ENCODE measurements around the gene ZDHHC14. TPM values are rescaled to one million over a fixed set of nuclear protein-coding genes. Genes with fewer than 3 reads are reported as not detected.

Gene ZDHHC14
- total RNA-seq, 1 experiment from 2014 or later: 17.3 TPM

- H3K4me1 Mint-ChIP-seq (ENCODE audit: low read depth, unreplicated experiment): no peaks in the 10 kb centered on the region
- no peak for DNase-seq
- no peak overlapping the region for H3K4me3 Mint-ChIP-seq (ENCODE audit: low read depth, unreplicated experiment)
- H3K36me3 Mint-ChIP-seq (ENCODE audit: insufficient read depth, unreplicated experiment): no peaks in the 10 kb centered on the region
- no peaks in the 10 kb centered on the region for H3K9me3 Mint-ChIP-seq (ENCODE audit: low read depth, unreplicated experiment)
- no peak for TF ChIP-seq CTCF (IDR thresholded peaks at IDR 0.05; ENCODE audit: unreplicated experiment)
- CTCF ChIA-PET: no interaction called here
- intact Hi-C loops (cut with micrococcal nuclease; ENCODE audit: unreplicated experiment): no loop called here
- H3K27me3 Mint-ChIP-seq (ENCODE audit: unreplicated experiment): no peaks in the 10 kb centered on the region
- BruUV-seq (replicated peaks): no TSS peak
- no peak overlapping the region for H3K27ac Mint-ChIP-seq (ENCODE audit: unreplicated experiment)
Observed at GRCh38 chr6:157443066-157443800, 62.2 kb downstream of the ZDHHC14 start.

- Mint-ChIP-seq H3K27ac (ENCODE audit: unreplicated experiment) (no peak overlapping the region), H3K9me3 (ENCODE audit: low read depth, unreplicated experiment) (no peaks in the 10 kb centered on the region), H3K27me3 (ENCODE audit: unreplicated experiment) (no peaks in the 10 kb centered on the region), H3K36me3 (ENCODE audit: insufficient read depth, unreplicated experiment) (no peaks in the 10 kb centered on the region), H3K4me3 (ENCODE audit: low read depth, unreplicated experiment) (no peak overlapping the region), H3K4me1 (ENCODE audit: low read depth, unreplicated experiment) (no peaks in the 10 kb centered on the region)
- CTCF ChIA-PET: interaction anchor here (0.6 kb wide), 1 partner anchor 269 kb away, joined by 3 read pairs; no protein-coding TSS in a partner anchor
- intact Hi-C loops (cut with micrococcal nuclease; ENCODE audit: unreplicated experiment): no loop called here
- no peak for DNase-seq
- no TSS peak for BruUV-seq (replicated peaks)
- no peak for TF ChIP-seq CTCF (IDR thresholded peaks at IDR 0.05; ENCODE audit: unreplicated experiment)
Observed at GRCh38 chr6:157445277-157446009, 64.5 kb downstream of the ZDHHC14 start.

- intact Hi-C loops (cut with micrococcal nuclease; ENCODE audit: unreplicated experiment): no loop called here
Observed at GRCh38 chr6:157447735-157448134, 66.7 kb downstream of the ZDHHC14 start.

GRCh38 chr6:157449610-157450009 lies 68.6 kb downstream of the ZDHHC14 start:
- no peak for DNase-seq
- intact Hi-C loops (cut with micrococcal nuclease; ENCODE audit: unreplicated experiment): no loop called here
- no peaks in the 10 kb centered on the region for H3K36me3 Mint-ChIP-seq (ENCODE audit: insufficient read depth, unreplicated experiment)
- no peaks in the 10 kb centered on the region for H3K27me3 Mint-ChIP-seq (ENCODE audit: unreplicated experiment)
- no peak overlapping the region for H3K27ac Mint-ChIP-seq (ENCODE audit: unreplicated experiment)
- no peaks in the 10 kb centered on the region for H3K4me1 Mint-ChIP-seq (ENCODE audit: low read depth, unreplicated experiment)
- no peak overlapping the region for H3K4me3 Mint-ChIP-seq (ENCODE audit: low read depth, unreplicated experiment)
- no TSS peak for BruUV-seq (replicated peaks)
- no peaks in the 10 kb centered on the region for H3K9me3 Mint-ChIP-seq (ENCODE audit: low read depth, unreplicated experiment)
- no peak for TF ChIP-seq CTCF (IDR thresholded peaks at IDR 0.05; ENCODE audit: unreplicated experiment)
- CTCF ChIA-PET: no interaction called here

More at GRCh38 chr6:157447735-157448134, 66.7 kb downstream of the ZDHHC14 start:
- Mint-ChIP-seq H3K36me3 (ENCODE audit: insufficient read depth, unreplicated experiment) (no peaks in the 10 kb centered on the region), H3K27me3 (ENCODE audit: unreplicated experiment) (no peaks in the 10 kb centered on the region), H3K9me3 (ENCODE audit: low read depth, unreplicated experiment) (no peaks in the 10 kb centered on the region), H3K4me3 (ENCODE audit: low read depth, unreplicated experiment) (no peak overlapping the region), H3K27ac (ENCODE audit: unreplicated experiment) (no peak overlapping the region), H3K4me1 (ENCODE audit: low read depth, unreplicated experiment) (no peaks in the 10 kb centered on the region)
- DNase-seq: no peak
- no TSS peak for BruUV-seq (replicated peaks)
- CTCF ChIA-PET: no interaction called here
- TF ChIP-seq CTCF (IDR thresholded peaks at IDR 0.05; ENCODE audit: unreplicated experiment): no peak

All from Calu3 (cell line).